Esophagus muscularis mucosa (tissue), 3 donors: Measurements from ENCODE around the gene IGFN1.

ENCODE experiments used
- POLR2A ChIP-seq: fragments of 450-650 bp; IDR thresholded peaks from one replicate; pipeline ENCODE4 v1.6.1; 2017; ENCODE audit warnings: antibody characterized with exemption, moderate library complexity, mild to moderate bottlenecking, low read depth
- TF ChIP-seq, protein P1 (sequence below), 3 experiments: fragments of 200-600 bp in 2 of 3; fragments of 450-650 bp in 1 of 3; sonication (generic) in 2 of 3; IDR thresholded peaks; one replicate each; pipeline ENCODE4 v1.5.1; 2017 to 2019; ENCODE audit warnings: antibody characterized with exemption in 3 of 3, mild to moderate bottlenecking in 2 of 3, moderate library complexity in 1 of 3

DNA sequence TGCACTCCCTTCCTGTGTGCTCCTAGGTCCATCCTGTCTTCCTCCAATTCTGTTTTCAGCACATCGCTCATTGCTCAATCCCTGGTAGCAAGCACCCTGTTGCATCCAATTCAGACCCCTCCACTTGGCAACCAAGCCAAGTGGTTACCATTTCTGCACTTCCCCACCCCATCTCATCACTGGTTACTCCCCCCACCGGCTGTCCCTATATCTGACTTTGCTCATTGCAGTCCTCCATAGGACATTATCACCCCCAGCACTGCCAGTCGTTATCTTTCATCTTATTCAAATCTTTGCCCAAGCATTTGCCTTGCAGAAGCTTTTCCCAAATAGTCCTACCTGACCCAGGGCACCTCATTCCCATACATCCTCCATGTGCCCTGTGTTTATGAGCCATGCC lies 34.3 kb upstream of the IGFN1 start:
- TF ChIP-seq, protein P1, sequence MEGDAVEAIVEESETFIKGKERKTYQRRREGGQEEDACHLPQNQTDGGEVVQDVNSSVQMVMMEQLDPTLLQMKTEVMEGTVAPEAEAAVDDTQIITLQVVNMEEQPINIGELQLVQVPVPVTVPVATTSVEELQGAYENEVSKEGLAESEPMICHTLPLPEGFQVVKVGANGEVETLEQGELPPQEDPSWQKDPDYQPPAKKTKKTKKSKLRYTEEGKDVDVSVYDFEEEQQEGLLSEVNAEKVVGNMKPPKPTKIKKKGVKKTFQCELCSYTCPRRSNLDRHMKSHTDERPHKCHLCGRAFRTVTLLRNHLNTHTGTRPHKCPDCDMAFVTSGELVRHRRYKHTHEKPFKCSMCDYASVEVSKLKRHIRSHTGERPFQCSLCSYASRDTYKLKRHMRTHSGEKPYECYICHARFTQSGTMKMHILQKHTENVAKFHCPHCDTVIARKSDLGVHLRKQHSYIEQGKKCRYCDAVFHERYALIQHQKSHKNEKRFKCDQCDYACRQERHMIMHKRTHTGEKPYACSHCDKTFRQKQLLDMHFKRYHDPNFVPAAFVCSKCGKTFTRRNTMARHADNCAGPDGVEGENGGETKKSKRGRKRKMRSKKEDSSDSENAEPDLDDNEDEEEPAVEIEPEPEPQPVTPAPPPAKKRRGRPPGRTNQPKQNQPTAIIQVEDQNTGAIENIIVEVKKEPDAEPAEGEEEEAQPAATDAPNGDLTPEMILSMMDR (IDR thresholded peaks at IDR 0.05) = no peak
- no peak for TF ChIP-seq POLR2A
